ENCODE data around the gene FAM200A. TPM values are rescaled to one million over a fixed set of nuclear protein-coding genes. Genes with fewer than 3 reads are reported as not detected.

The FAM200A gene
- total and polyA plus RNA-seq, 2 donors from 2014 or later = 6.8 to 6.9 TPM

DNA sequence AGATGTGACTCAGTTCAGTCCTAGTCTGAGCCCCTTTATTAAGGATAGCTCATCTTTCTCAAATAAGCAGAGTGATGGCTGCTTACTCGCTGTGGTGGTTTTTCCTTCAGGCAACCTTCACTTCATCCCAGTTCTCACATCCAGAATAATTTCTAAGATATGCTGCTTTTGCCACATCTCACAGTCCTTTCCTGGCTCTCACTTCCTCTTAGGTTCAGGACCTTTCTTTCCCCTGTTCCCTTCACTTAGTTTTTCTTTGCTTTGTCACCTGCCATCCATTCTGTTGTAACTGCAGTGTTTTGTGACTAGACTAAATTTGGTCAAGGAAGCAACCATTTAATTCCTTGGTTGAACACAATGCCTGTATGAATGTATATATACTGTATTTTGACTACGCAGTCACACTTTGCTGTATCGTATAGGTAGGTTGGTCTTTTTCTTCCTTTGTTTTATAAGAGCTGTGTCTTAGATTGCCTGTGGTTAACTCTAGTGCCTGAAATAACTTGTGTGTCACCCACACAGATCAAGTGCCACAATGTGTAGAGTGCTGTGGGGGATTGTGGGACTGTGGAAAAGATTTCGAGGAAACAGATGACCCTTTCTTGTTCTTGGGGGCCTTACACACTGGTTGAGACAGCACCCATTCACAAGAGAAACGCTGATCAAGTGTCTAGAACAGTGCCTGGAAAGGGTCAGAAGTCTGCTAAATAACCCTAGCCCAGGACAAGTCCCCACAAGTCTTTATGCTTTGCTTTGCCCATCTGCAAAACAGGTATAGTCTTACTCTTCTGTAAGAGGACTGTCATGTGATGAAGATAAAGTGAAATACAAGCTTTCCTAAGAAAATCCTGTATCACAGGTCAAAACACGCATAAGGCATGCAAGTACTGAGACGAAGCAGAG lies 9.2 kb upstream of the FAM200A start:
- FAIRE-seq = no peak
- no peak overlapping the region for H3K4me3 ChIP-seq (ENCODE audit: low read length in 3 of 3)
- TF ChIP-seq, protein P1, sequence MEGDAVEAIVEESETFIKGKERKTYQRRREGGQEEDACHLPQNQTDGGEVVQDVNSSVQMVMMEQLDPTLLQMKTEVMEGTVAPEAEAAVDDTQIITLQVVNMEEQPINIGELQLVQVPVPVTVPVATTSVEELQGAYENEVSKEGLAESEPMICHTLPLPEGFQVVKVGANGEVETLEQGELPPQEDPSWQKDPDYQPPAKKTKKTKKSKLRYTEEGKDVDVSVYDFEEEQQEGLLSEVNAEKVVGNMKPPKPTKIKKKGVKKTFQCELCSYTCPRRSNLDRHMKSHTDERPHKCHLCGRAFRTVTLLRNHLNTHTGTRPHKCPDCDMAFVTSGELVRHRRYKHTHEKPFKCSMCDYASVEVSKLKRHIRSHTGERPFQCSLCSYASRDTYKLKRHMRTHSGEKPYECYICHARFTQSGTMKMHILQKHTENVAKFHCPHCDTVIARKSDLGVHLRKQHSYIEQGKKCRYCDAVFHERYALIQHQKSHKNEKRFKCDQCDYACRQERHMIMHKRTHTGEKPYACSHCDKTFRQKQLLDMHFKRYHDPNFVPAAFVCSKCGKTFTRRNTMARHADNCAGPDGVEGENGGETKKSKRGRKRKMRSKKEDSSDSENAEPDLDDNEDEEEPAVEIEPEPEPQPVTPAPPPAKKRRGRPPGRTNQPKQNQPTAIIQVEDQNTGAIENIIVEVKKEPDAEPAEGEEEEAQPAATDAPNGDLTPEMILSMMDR (IDR thresholded peaks at IDR 0.05; ENCODE audit: borderline replicate concordance, extremely low read depth, insufficient read depth) = no peak
- no peaks in the 10 kb centered on the region for H3K27me3 ChIP-seq (ENCODE audit: control insufficient read depth, insufficient read depth, low read length)
- peaks cover 21 to 50% (median 33%) of the 10 kb centered on the region in 3 donors for H3K36me3 ChIP-seq (ENCODE audit: control insufficient read depth in 2 of 3, insufficient read depth in 3 of 3, low read length in 3 of 3)
- no peaks in the 10 kb centered on the region for H3K9me3 ChIP-seq (ENCODE audit: control insufficient read depth in 2 of 3, insufficient read depth in 1 of 3, low read length in 3 of 3)
- no peak overlapping the region for H3K9ac ChIP-seq (ENCODE audit: low read length in 3 of 3)
- DNase-seq = no peak
- intact Hi-C loops (cut with DNase I) = no loop called here
- H3K27ac ChIP-seq (ENCODE audit: low read depth in 2 of 2, low read length in 2 of 2) = no peak overlapping the region
- peaks cover 0 to 8% (median 4%) of the 10 kb centered on the region in 3 donors for H3K4me1 ChIP-seq (ENCODE audit: control insufficient read depth in 2 of 3, insufficient read depth in 2 of 3, low read depth in 1 of 3, low read length in 3 of 3)

GRCh38 chr7:99559175-99559915 lies 7.4 kb upstream of the FAM200A start:
- FAIRE-seq = no peak
- intact Hi-C loops (cut with DNase I) = no loop called here
- peak in 1 of 5 donors; percentile 63 for DNase-seq
- Histone ChIP-seq H3K9me3 (ENCODE audit: control insufficient read depth in 2 of 3, insufficient read depth in 1 of 3, low read length in 3 of 3) (no peaks in the 10 kb centered on the region), H3K27ac (ENCODE audit: low read depth in 2 of 2, low read length in 2 of 2) (peak overlapping the region; percentile 89 to 98), H3K9ac (ENCODE audit: low read length in 3 of 3) (peak overlapping the region; percentile 60 to 99 (median 84)), H3K4me1 (ENCODE audit: control insufficient read depth in 2 of 3, insufficient read depth in 2 of 3, low read depth in 1 of 3, low read length in 3 of 3) (peaks cover 0 to 8% (median 4%) of the 10 kb centered on the region in 3 donors), H3K36me3 (ENCODE audit: control insufficient read depth in 2 of 3, insufficient read depth in 3 of 3, low read length in 3 of 3) (peaks cover 18 to 35% (median 25%) of the 10 kb centered on the region in 3 donors), H3K4me3 (ENCODE audit: low read length in 3 of 3) (peak overlapping the region; percentile 80 to 89 (median 87)), H3K27me3 (ENCODE audit: control insufficient read depth, insufficient read depth, low read length) (no peaks in the 10 kb centered on the region)
- TF ChIP-seq, protein P1 (IDR thresholded peaks at IDR 0.05; ENCODE audit: borderline replicate concordance, extremely low read depth, insufficient read depth) = no peak

GRCh38 chr7:99558306-99559174 lies 6.6 kb upstream of the FAM200A start, which contains the start of gene ZNF655:
TSS of gene ZNF655 (plus strand) at chr7:99558642. CDS start at chr7:99560560, 1,918 bp downstream.
- TF ChIP-seq, protein P1 (IDR thresholded peaks at IDR 0.05; ENCODE audit: borderline replicate concordance, extremely low read depth, insufficient read depth) = no peak
- Histone ChIP-seq H3K9ac (ENCODE audit: low read length in 3 of 3) (peak within 1 kb of the TSS; percentile 79 to 99 (median 84)), H3K27ac (ENCODE audit: low read depth in 2 of 2, low read length in 2 of 2) (peak within 1 kb of the TSS; percentile 89 to 98), H3K9me3 (ENCODE audit: control insufficient read depth in 2 of 3, insufficient read depth in 1 of 3, low read length in 3 of 3) (no peaks in the 10 kb centered on the region), H3K4me1 (ENCODE audit: control insufficient read depth in 2 of 3, insufficient read depth in 2 of 3, low read depth in 1 of 3, low read length in 3 of 3) (peaks cover 0 to 8% (median 4%) of the 10 kb centered on the region in 3 donors), H3K27me3 (ENCODE audit: control insufficient read depth, insufficient read depth, low read length) (no peaks in the 10 kb centered on the region), H3K36me3 (ENCODE audit: control insufficient read depth in 2 of 3, insufficient read depth in 3 of 3, low read length in 3 of 3) (peaks cover 15 to 28% (median 23%) of the 10 kb centered on the region in 3 donors), H3K4me3 (ENCODE audit: low read length in 3 of 3) (peak within 1 kb of the TSS; percentile 80 to 89 (median 87))
- FAIRE-seq = no peak
- peak; percentile 96 to 98 (median 97) for DNase-seq
- intact Hi-C loops (cut with DNase I) = no loop called here

All from kidney (tissue), 14 donors.